ENCODE results near the gene SLC30A3. TPM values are rescaled to one million over a fixed set of nuclear protein-coding genes. Genes with fewer than 3 reads are reported as not detected.

SLC30A3 gene
- total RNA-seq, 4 donors from 2014 or later = 0.44 TPM; not detected in 3

DNA sequence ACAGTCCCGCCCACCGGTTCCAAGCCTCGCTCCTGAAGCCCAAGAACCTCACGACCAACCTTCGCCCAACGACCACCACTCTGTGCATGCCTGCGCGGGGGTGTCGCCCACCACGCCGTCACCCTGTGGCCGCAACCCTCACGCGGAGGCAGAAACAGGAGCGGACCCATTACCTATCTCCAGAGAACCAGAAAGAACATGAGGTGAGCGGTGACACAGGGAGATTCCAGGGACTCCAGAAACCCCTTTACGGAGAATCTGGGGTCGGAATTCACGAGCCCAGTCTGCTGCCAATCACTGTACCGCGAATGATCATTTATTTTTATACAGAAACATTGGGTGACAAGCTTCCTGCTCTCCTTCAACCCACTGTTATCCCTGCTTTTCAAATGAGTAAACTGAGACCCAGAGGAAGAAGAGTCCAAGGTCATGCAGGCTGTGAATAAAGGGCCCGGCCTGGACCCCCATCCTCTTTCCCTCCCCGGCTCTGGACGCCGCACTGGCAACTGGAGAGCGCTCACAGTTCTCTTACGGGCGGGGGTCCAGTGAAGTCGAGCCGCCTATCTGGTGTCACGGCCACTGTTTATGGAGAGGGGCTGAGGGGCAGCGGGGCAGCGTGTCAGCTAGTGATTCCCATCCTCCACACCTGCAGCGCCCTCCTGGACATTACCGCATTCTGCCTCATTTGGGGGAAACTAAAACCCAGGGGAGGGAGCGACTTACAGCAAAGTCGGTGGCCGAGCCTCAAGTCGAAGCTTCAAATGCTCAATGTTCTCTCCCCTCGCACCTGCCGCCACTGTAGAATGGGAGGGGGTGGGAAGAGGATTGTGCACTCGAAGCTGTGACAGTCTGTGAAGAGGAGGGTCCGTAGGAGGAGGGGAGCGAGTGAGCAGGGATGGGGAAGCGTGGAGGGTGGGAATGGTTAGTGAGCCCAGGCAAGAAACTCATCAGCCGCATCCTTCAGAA, 723 bp upstream of the SLC30A3 start:
- peaks cover 0 to 96% of the 10 kb centered on the region in 2 donors for H3K27me3 ChIP-seq
- 1 to 3% methylated on average over 46 of the region's 46 CpGs for WGBS, 2 donors

DNA sequence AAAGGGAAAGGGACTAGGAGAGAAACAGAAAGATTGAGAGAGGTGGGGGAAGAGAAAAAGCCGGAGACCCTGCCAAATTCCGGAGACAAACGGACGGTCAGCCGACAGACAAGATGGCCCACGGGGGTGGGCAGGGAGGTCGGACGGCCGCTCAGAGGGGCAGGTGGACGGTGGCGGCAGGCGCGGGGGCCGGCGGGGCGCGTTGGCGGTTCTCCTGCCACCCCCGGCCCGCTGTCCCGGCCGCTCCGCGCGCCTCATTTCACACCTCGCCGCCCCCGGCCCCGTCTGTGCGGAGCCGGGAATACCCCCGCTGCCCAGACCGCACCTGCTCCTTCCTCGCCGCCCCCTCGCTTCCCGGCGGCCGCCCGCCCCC, 935 bp downstream of the SLC30A3 start:
- no peak for TF ChIP-seq POLR2A (IDR thresholded peaks at IDR 0.05)
- no peak for TF ChIP-seq EP300 (IDR thresholded peaks at IDR 0.05)
- TF ChIP-seq, protein P1, sequence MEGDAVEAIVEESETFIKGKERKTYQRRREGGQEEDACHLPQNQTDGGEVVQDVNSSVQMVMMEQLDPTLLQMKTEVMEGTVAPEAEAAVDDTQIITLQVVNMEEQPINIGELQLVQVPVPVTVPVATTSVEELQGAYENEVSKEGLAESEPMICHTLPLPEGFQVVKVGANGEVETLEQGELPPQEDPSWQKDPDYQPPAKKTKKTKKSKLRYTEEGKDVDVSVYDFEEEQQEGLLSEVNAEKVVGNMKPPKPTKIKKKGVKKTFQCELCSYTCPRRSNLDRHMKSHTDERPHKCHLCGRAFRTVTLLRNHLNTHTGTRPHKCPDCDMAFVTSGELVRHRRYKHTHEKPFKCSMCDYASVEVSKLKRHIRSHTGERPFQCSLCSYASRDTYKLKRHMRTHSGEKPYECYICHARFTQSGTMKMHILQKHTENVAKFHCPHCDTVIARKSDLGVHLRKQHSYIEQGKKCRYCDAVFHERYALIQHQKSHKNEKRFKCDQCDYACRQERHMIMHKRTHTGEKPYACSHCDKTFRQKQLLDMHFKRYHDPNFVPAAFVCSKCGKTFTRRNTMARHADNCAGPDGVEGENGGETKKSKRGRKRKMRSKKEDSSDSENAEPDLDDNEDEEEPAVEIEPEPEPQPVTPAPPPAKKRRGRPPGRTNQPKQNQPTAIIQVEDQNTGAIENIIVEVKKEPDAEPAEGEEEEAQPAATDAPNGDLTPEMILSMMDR (IDR thresholded peaks at IDR 0.05) = no peak
- WGBS, 2 donors = 3 to 5% methylated on average over 12 to 15 of the region's 40 CpGs
- Histone ChIP-seq H3K4me1 (peaks cover 0 to 40% (median 25%) of the 10 kb centered on the region in 4 donors), H3K9me3 (no peaks in the 10 kb centered on the region), H3K36me3 (no peaks in the 10 kb centered on the region), H3K4me3 (peak overlapping the region in 2 of 4 donors; percentile 48 to 55), H3K27ac (no peak overlapping the region), H3K27me3 (peaks cover 0 to 95% of the 10 kb centered on the region in 2 donors)
- DNase-seq (ENCODE audit: low spot score in 2 of 2) = no peak

More for the DNA sequence above, 723 bp upstream of the SLC30A3 start:
- Histone ChIP-seq H3K36me3 (no peaks in the 10 kb centered on the region), H3K4me1 (peaks cover 0 to 40% (median 25%) of the 10 kb centered on the region in 4 donors), H3K27ac (no peak overlapping the region), H3K9me3 (no peaks in the 10 kb centered on the region), H3K4me3 (peak overlapping the region; percentile 28 to 55 (median 44))
- TF ChIP-seq, protein P1 (IDR thresholded peaks at IDR 0.05) = no peak
- TF ChIP-seq POLR2A (IDR thresholded peaks at IDR 0.05) = no peak
- no peak for TF ChIP-seq EP300 (IDR thresholded peaks at IDR 0.05)
- no peak for DNase-seq (ENCODE audit: low spot score in 2 of 2)

DNA sequence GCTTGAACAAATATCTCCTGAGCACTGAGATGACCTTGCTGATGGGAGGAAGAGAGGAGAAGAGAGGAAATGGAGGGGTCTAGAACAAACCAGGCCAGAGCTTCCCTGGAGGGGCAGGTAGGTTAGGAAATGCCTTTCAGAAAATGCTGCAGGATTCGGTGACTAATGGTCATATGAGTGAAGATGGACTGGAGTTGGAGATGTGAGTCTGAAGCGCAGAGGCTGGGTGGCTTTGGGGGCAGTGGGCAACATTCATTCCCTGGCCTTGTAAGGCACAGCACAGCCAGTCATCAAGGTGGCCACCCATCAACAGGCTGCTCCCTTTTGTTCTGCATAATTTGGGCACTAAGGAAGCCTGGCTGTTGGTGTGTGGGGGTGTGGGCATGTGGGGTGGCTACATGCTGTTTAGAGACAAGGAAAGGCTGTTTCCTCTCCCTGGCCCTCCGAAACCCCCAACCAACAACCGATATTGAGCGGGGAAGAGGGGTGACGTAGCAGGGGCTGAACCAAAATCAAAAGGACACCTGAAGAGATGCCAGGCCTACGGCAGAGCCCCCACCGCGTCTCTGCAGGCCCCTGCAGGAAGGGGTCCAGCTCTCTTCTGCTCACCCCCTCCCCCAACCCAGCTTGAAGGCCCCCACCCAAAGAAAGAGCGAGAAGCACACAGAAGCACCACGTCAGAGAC, 1.5 kb downstream of the SLC30A3 start:
- H3K4me3 ChIP-seq = no peak overlapping the region
- DNase-seq (ENCODE audit: low spot score in 2 of 2) = no peak
- H3K9me3 ChIP-seq = no peaks in the 10 kb centered on the region
- no peaks in the 10 kb centered on the region for H3K36me3 ChIP-seq
- no peak overlapping the region for H3K27ac ChIP-seq
- H3K4me1 ChIP-seq = peaks cover 0 to 40% (median 25%) of the 10 kb centered on the region in 4 donors
- WGBS, 2 donors = 34 to 52% methylated on average over 11 of the region's 11 CpGs
- peaks cover 0 to 96% of the 10 kb centered on the region in 2 donors for H3K27me3 ChIP-seq
- TF ChIP-seq EP300 (IDR thresholded peaks at IDR 0.05) (no peak), POLR2A (IDR thresholded peaks at IDR 0.05) (no peak)
- TF ChIP-seq, protein P1 (IDR thresholded peaks at IDR 0.05) = no peak

DNA sequence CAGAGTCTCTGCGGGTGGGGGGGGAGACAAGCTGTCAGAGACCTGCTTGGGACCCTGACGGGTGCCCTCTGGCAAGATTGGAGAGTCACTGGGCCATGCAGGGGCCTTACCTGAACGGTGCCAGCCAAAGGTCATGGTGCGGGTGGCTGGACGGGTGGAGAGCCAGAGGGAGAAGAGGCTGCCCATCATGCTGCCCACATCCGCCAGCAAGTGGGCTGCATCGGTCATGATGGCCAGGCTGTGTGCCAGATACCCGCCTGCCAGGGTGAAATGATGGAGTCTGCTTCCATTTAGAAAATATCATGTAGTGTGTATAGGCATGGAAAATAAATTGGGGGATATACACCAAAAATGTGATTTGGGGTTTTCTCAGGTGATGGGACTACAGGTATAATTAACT, 4.8 kb downstream of the SLC30A3 start:
- DNase-seq (ENCODE audit: low spot score in 2 of 2) = no peak
- Histone ChIP-seq H3K27ac (no peak overlapping the region), H3K27me3 (peaks cover 0 to 88% of the 10 kb centered on the region in 2 donors), H3K36me3 (no peaks in the 10 kb centered on the region), H3K4me1 (peaks cover 0 to 16% (median 12%) of the 10 kb centered on the region in 4 donors), H3K9me3 (no peaks in the 10 kb centered on the region), H3K4me3 (no peak overlapping the region)
- TF ChIP-seq EP300 (IDR thresholded peaks at IDR 0.05) = no peak
- no peak for TF ChIP-seq POLR2A (IDR thresholded peaks at IDR 0.05)
- TF ChIP-seq, protein P1 (IDR thresholded peaks at IDR 0.05) = no peak
- 81 to 88% methylated on average over 8 of the region's 8 CpGs for WGBS, 2 donors

All from tibial nerve (tissue), 4 donors.